ENCODE measurements around the gene PML.
"Not testable (repeated sequence)": the region's sequence is repeated elsewhere in the genome, so short reads cannot be mapped to it uniquely, and the experiment has no call there.

DNA sequence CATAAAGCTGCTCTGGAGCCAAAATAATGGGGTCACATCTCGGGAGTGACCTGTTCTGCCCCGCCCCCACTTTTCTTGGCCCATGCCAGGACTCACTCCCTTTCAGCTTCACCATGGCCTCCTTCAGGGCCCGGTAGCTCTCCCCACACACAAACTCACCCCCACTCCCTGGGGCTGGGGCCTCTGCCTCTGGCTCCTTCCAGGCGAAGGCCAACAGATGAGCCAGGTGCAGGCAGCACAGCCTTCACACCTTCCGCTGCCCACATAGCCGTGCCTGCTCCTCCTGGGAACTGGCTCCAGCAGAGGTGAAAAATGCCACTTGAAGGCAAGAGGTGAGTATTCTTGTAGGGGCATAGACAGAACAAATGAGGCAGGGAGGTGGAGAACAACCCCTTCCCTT is 77.1 kb downstream of the PML start:
- TF ChIP-seq, protein P1, sequence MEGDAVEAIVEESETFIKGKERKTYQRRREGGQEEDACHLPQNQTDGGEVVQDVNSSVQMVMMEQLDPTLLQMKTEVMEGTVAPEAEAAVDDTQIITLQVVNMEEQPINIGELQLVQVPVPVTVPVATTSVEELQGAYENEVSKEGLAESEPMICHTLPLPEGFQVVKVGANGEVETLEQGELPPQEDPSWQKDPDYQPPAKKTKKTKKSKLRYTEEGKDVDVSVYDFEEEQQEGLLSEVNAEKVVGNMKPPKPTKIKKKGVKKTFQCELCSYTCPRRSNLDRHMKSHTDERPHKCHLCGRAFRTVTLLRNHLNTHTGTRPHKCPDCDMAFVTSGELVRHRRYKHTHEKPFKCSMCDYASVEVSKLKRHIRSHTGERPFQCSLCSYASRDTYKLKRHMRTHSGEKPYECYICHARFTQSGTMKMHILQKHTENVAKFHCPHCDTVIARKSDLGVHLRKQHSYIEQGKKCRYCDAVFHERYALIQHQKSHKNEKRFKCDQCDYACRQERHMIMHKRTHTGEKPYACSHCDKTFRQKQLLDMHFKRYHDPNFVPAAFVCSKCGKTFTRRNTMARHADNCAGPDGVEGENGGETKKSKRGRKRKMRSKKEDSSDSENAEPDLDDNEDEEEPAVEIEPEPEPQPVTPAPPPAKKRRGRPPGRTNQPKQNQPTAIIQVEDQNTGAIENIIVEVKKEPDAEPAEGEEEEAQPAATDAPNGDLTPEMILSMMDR (IDR thresholded peaks at IDR 0.05): not testable (repeated sequence)
- not testable (repeated sequence) for TF ChIP-seq POLR2A (IDR thresholded peaks at IDR 0.05)

Data from ovary (tissue), 3 donors.